NCI-H2227 (cell line): ENCODE results near the gene ACTRT2.

ENCODE experiments used
- DNase-seq: peaks from one replicate; lab custom pipeline; 2025; ENCODE audit not compliant: unreplicated experiment; lab: John Stamatoyannopoulos, UW

The ACTRT2 gene

GRCh38 chr1:2983706-2984398, 37.4 kb upstream of the ACTRT2 start:
- no peak for DNase-seq

GRCh38 chr1:2984399-2985061, 36.7 kb upstream of the ACTRT2 start:
- DNase-seq, result no peak

GRCh38 chr1:2985067-2985561, 36.2 kb upstream of the ACTRT2 start:
- no peak for DNase-seq

GRCh38 chr1:2985694-2986548, 35.3 kb upstream of the ACTRT2 start:
- DNase-seq, result no peak

GRCh38 chr1:2986549-2987305, 34.5 kb upstream of the ACTRT2 start:
- DNase-seq, result no peak

GRCh38 chr1:2987773-2988172, 33.5 kb upstream of the ACTRT2 start:
- DNase-seq, result no peak

GRCh38 chr1:2988256-2988655, 33.0 kb upstream of the ACTRT2 start:
- DNase-seq, result no peak

GRCh38 chr1:2989185-2989584, 32.1 kb upstream of the ACTRT2 start:
- DNase-seq, result no peak

GRCh38 chr1:2989976-2990375, 31.3 kb upstream of the ACTRT2 start:
- DNase-seq, result no peak

- no peak for DNase-seq
Observed at GRCh38 chr1:2990376-2991115, 30.7 kb upstream of the ACTRT2 start.

- no peak for DNase-seq
Observed at GRCh38 chr1:2991753-2992495, 29.3 kb upstream of the ACTRT2 start.

GRCh38 chr1:2998503-2999100, 22.7 kb upstream of the ACTRT2 start:
- no peak for DNase-seq

- DNase-seq, result no peak
Observed at GRCh38 chr1:2999138-2999537, 22.1 kb upstream of the ACTRT2 start.

- DNase-seq, result no peak
Observed at GRCh38 chr1:2999571-2999970, 21.7 kb upstream of the ACTRT2 start.

GRCh38 chr1:3000214-3000613, 21.1 kb upstream of the ACTRT2 start:
- no peak for DNase-seq

- DNase-seq, result no peak
Observed at GRCh38 chr1:3000671-3001470, 20.4 kb upstream of the ACTRT2 start.

GRCh38 chr1:3001471-3002348, 19.6 kb upstream of the ACTRT2 start:
- DNase-seq, result no peak
